Naive thymus-derived CD8-positive, alpha-beta T cell (primary cell): Measurements from ENCODE around the gene KIAA0232. TPM values are rescaled to one million over a fixed set of nuclear protein-coding genes. Genes with fewer than 3 reads are reported as not detected.

Experiments used
- ATAC-seq, 2 donors: fragments of 150-1000 bp; cut with Tn5 transposase in 1 of 2; sonication (Bioruptor Pico), chemical (Tn5 transposase) in 1 of 2; 1 replicate in 1 of 2; 2 replicates in 1 of 2; pipeline ENCODE4 v1.10.0; 2021; ENCODE audit warnings: mild to moderate bottlenecking in 2 of 2, moderate library complexity in 2 of 2
- POLR2A ChIA-PET: fragments of 350-600 bp; sonication (Branson Sonifier 250); formaldehyde crosslinking; loops from one replicate; lab custom pipeline; 2021; ENCODE audit warnings: antibody characterized with exemption; lab: Charles Lee
- DNase-seq, 10 donors: peaks; one replicate each; pipeline versions ENCODE4 v3.0.0 to v3.0.0-alpha.2; 2020 to 2022
- H3K27ac Mint-ChIP-seq, 10 donors: one replicate each; pipeline ENCODE4 v1.8.0; 2020 to 2022; ENCODE audit warnings: mild to moderate bottlenecking in 10 of 10, mixed read lengths in 10 of 10, moderate library complexity in 4 of 10, inconsistent platforms in 1 of 10
- H3K27me3 Mint-ChIP-seq, 5 donors: one replicate each; pipeline ENCODE4 v1.8.0; 2021 to 2022; ENCODE audit warnings: mixed read lengths in 5 of 5
- H3K36me3 Mint-ChIP-seq, 3 donors: one replicate each; pipeline ENCODE4 v1.8.0; 2020 to 2022; ENCODE audit warnings: mixed read lengths in 3 of 3, mild to moderate bottlenecking in 2 of 3, inconsistent platforms in 1 of 3
- H3K4me1 Mint-ChIP-seq, 4 donors: one replicate each; pipeline ENCODE4 v1.8.0; 2021 to 2022; ENCODE audit warnings: mixed read lengths in 4 of 4
- H3K4me3 Mint-ChIP-seq, 10 donors: one replicate each; pipeline ENCODE4 v1.8.0; 2020 to 2022; ENCODE audit warnings: mild to moderate bottlenecking in 10 of 10, mixed read lengths in 10 of 10, moderate library complexity in 6 of 10, inconsistent platforms in 1 of 10
- H3K9me3 Mint-ChIP-seq, 9 donors: one replicate each; pipeline ENCODE4 v1.8.0; 2020 to 2022; ENCODE audit warnings: mixed read lengths in 9 of 9, mild to moderate bottlenecking in 3 of 9, inconsistent platforms in 1 of 9, moderate library complexity in 1 of 9
- polyA plus RNA-seq, 3 donors: library from polyadenylated mRNA; unstranded; fragments of 300-500 nt; fragmentation: Illumina TruSeq; gene quantifications; one replicate each; pipeline ENCODE4 v1.2.3, GENCODE V29; 2021
- total RNA-seq, 8 experiments: library from RNA in 2 of 8; stranded (reverse) in 2 of 8; gene quantifications; one replicate each; pipeline ENCODE4 v1.2.3 and lab custom pipeline; 2021 to 2026

The KIAA0232 gene
- total and polyA plus RNA-seq, 5 experiments from 2014 or later = 11.9 to 31.0 (median 15.4) TPM

GRCh38 chr4:6891436-6892170, 109.1 kb downstream of the KIAA0232 start:
- H3K4me3 Mint-ChIP-seq = peak overlapping the region in 9 of 10 donors; percentile 33 to 82 (median 65)
- H3K9me3 Mint-ChIP-seq = no peaks in the 10 kb centered on the region
- H3K4me1 Mint-ChIP-seq = peaks cover 14 to 43% (median 28%) of the 10 kb centered on the region in 4 donors
- DNase-seq (no peak), ATAC-seq (peak; percentile 20 to 21)
- H3K27me3 Mint-ChIP-seq = no peaks in the 10 kb centered on the region
- no peaks in the 10 kb centered on the region for H3K36me3 Mint-ChIP-seq
- POLR2A ChIA-PET = interaction anchor here (0.6 to 4.7 kb wide), 5 partner anchors 17 to 176 kb away, joined by 3 to 22 read pairs (median 5); partner anchors contain the start of genes GRPEL1 and TBC1D14
- peak overlapping the region in 9 of 10 donors; percentile 5 to 82 (median 61) for H3K27ac Mint-ChIP-seq

- H3K4me3 Mint-ChIP-seq = peak overlapping the region; percentile 22 to 82 (median 66)
Measured at GRCh38 chr4:6892190-6892908, 109.8 kb downstream of the KIAA0232 start.

DNA sequence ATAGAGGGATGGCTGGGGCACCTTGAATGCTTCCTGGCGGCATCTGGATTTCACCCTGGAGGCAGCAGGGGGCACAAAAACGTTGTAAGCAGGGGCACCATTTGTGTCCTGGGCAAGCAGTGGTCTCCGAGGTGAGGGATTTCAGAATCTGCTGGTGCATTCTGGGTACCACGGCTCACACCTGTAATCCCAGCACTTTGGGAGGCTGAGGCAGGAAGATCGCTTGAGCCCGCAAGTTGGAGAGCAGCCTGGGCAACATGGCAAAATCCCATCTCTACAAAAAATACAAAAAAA, 110.3 kb downstream of the KIAA0232 start:
- no peaks in the 10 kb centered on the region for H3K9me3 Mint-ChIP-seq
- POLR2A ChIA-PET = interaction anchor here (0.7 to 4.7 kb wide), 7 partner anchors 13 to 150 kb away, joined by 3 to 22 read pairs (median 4); partner anchors contain the start of genes TADA2B and TBC1D14
- peaks cover 14 to 41% (median 30%) of the 10 kb centered on the region in 4 donors for H3K4me1 Mint-ChIP-seq
- no peaks in the 10 kb centered on the region for H3K36me3 Mint-ChIP-seq
- peak in 1 of 2 donors; percentile 7 for ATAC-seq
- peak overlapping the region in 6 of 10 donors; percentile 48 to 76 (median 60) for H3K4me3 Mint-ChIP-seq
- no peak for DNase-seq
- no peaks in the 10 kb centered on the region for H3K27me3 Mint-ChIP-seq
- peak overlapping the region in 8 of 10 donors; percentile 45 to 80 (median 69) for H3K27ac Mint-ChIP-seq

More at GRCh38 chr4:6892190-6892908, 109.8 kb downstream of the KIAA0232 start:
- POLR2A ChIA-PET = interaction anchor here (0.6 to 4.7 kb wide), 6 partner anchors 13 to 94 kb away, joined by 3 to 22 read pairs (median 4); partner anchors contain the start of gene TBC1D14
- peaks cover 14 to 41% (median 29%) of the 10 kb centered on the region in 4 donors for H3K4me1 Mint-ChIP-seq
- peak; percentile 76 to 77 for ATAC-seq
- no peaks in the 10 kb centered on the region for H3K27me3 Mint-ChIP-seq
- peak in 5 of 10 donors; percentile 28 to 36 (median 32) for DNase-seq
- no peaks in the 10 kb centered on the region for H3K36me3 Mint-ChIP-seq
- H3K27ac Mint-ChIP-seq = peak overlapping the region; percentile 24 to 88 (median 68)
- no peaks in the 10 kb centered on the region for H3K9me3 Mint-ChIP-seq

- Mint-ChIP-seq H3K36me3 (no peaks in the 10 kb centered on the region), H3K27ac (peak overlapping the region in 9 of 10 donors; percentile 2 to 86 (median 45)), H3K4me3 (peak overlapping the region in 1 of 10 donors; percentile 11), H3K4me1 (peaks cover 14 to 41% (median 30%) of the 10 kb centered on the region in 4 donors), H3K27me3 (no peaks in the 10 kb centered on the region), H3K9me3 (no peaks in the 10 kb centered on the region)
- DNase-seq = no peak
- POLR2A ChIA-PET = interaction anchor here (0.8 to 4.7 kb wide), 5 partner anchors 13 to 150 kb away, joined by 3 to 22 read pairs (median 4); partner anchors contain the start of genes TADA2B and TBC1D14
- no peak for ATAC-seq
Measured at GRCh38 chr4:6893449-6894085, 111.0 kb downstream of the KIAA0232 start.

DNA sequence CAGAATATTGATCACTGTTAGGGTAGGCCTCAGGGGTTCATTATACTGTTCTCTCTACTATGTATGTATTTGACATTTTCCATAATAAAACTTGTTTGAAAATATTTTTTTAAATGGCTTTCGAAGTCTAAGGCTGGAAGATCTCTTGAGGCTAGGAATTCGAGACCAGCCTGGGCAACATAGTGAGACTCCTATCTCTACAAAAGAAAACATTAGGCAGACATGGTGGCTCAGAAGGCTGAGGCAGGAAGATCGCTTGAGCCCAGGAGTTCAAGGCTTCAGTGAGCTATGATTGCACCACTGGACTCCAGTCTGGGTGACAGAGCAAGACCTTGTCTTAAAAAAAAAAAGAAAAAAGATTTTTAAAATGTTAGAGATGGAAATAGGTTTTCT, 111.6 kb downstream of the KIAA0232 start:
- POLR2A ChIA-PET = interaction anchor here (1.6 to 4.7 kb wide), 3 partner anchors 12 to 17 kb away, joined by 5 to 22 read pairs (median 10); partner anchors contain the start of gene TBC1D14
- peak overlapping the region in 8 of 10 donors; percentile 2 to 85 (median 33) for H3K27ac Mint-ChIP-seq
- no peaks in the 10 kb centered on the region for H3K36me3 Mint-ChIP-seq
- H3K27me3 Mint-ChIP-seq = no peaks in the 10 kb centered on the region
- ATAC-seq (no peak), DNase-seq (no peak)
- H3K4me3 Mint-ChIP-seq = no peak overlapping the region
- H3K9me3 Mint-ChIP-seq = no peaks in the 10 kb centered on the region
- H3K4me1 Mint-ChIP-seq = peaks cover 18 to 46% (median 35%) of the 10 kb centered on the region in 4 donors

DNA sequence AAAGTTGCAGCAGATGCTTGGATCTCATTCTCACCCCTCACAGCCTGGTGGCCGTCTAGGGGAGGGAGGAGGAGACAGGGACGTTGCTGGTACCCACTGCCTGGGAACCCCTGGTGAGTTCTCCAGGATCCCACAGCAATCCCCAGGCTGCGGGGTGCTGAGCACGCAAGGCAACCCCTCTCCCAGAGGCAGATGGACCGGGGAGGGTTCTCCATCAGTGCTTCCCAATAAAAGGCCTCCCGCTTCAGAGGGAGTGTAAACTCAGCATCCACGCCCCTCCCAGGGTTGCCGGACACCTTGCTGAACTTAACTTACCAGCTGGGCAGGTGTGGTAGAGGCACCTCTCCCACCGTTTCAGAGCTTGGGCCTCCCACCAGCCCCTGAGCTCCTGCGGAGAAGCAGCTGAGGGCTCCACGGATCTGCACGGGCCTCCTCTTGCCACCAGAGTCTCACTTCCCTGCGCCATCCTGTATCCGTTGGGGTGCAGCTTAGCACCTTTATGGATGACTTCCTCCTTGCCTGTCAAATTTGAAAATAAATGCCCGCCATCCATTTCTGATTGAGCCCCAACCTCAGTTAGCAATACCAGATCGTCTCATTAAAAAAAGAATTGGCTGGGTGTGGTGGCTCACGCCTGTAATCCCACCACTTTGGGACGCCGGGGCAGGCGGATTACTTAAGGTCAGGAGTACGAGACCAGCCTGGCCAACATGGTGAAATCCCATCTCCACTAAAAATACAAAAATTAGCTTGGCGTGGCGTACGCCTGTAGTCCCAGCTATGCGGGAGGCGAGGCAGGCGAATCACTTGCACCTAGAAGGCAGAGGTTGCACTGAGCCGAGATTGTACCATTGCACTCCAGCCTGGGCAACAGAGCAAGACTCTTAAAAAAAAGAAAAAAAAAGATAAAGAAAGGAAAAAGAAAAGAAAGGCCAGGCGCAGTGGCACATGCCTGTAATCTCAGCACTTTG, 112.3 kb downstream of the KIAA0232 start:
- H3K36me3 Mint-ChIP-seq = no peaks in the 10 kb centered on the region
- no peaks in the 10 kb centered on the region for H3K9me3 Mint-ChIP-seq
- POLR2A ChIA-PET = interaction anchor here (0.8 to 4.7 kb wide), 3 partner anchors 12 to 17 kb away, joined by 3 to 22 read pairs (median 10); partner anchors contain the start of gene TBC1D14
- no peak overlapping the region for H3K4me3 Mint-ChIP-seq
- H3K27ac Mint-ChIP-seq = peak overlapping the region in 9 of 10 donors; percentile 2 to 79 (median 45)
- no peaks in the 10 kb centered on the region for H3K27me3 Mint-ChIP-seq
- ATAC-seq = no peak
- peaks cover 21 to 53% (median 43%) of the 10 kb centered on the region in 4 donors for H3K4me1 Mint-ChIP-seq
- DNase-seq = no peak

- Mint-ChIP-seq H3K9me3 (no peaks in the 10 kb centered on the region), H3K27ac (peak overlapping the region in 3 of 10 donors; percentile 5 to 27 (median 7)), H3K27me3 (no peaks in the 10 kb centered on the region), H3K4me1 (peaks cover 27 to 55% (median 48%) of the 10 kb centered on the region in 4 donors), H3K36me3 (no peaks in the 10 kb centered on the region), H3K4me3 (no peak overlapping the region)
- POLR2A ChIA-PET = interaction anchor here (4.7 kb wide), 1 partner anchor 13 kb away, joined by 22 read pairs; the partner anchor contains the start of gene TBC1D14
- ATAC-seq (no peak), DNase-seq (no peak)
Measured at GRCh38 chr4:6896035-6896434, 113.5 kb downstream of the KIAA0232 start.

DNA sequence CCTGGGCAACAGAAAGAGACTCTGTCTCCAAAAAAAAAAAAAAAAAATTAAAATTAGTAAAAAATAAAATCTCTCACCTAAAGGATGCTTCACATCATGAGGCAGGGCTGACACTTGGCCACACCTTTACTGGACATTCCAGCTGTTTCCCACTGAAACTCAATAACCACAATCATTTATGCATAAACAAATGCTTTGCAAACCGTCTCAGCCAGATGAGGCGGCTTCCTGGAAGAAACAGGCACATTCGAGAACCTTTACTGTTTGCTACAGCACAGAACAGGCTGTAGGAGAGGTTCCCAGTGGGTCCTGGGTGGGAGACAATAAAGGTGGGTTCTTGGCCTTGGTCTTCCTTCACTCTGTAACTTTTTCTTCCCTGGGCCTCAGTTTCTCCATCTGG, 116.2 kb downstream of the KIAA0232 start:
- peaks cover 14 to 37% (median 26%) of the 10 kb centered on the region in 4 donors for H3K4me1 Mint-ChIP-seq
- H3K27me3 Mint-ChIP-seq = no peaks in the 10 kb centered on the region
- H3K9me3 Mint-ChIP-seq = no peaks in the 10 kb centered on the region
- peak overlapping the region in 9 of 10 donors; percentile 55 to 75 (median 69) for H3K4me3 Mint-ChIP-seq
- peak overlapping the region; percentile 86 to 97 (median 93) for H3K27ac Mint-ChIP-seq
- ATAC-seq (peak; percentile 33 to 35), DNase-seq (no peak)
- POLR2A ChIA-PET = interaction anchor here (0.6 to 3.2 kb wide), 9 partner anchors 11 to 225 kb away, joined by 3 to 41 read pairs (median 6); partner anchors contain the start of gene TBC1D14
- H3K36me3 Mint-ChIP-seq = no peaks in the 10 kb centered on the region

GRCh38 chr4:6900181-6900812, 117.8 kb downstream of the KIAA0232 start:
- Mint-ChIP-seq H3K36me3 (no peaks in the 10 kb centered on the region), H3K27me3 (no peaks in the 10 kb centered on the region), H3K4me1 (peaks cover 13 to 43% (median 25%) of the 10 kb centered on the region in 4 donors), H3K9me3 (no peaks in the 10 kb centered on the region), H3K4me3 (peak overlapping the region in 5 of 10 donors; percentile 10 to 58 (median 36)), H3K27ac (peak overlapping the region; percentile 82 to 97 (median 93))
- POLR2A ChIA-PET = interaction anchor here (0.5 to 3.2 kb wide), 6 partner anchors 9 to 274 kb away, joined by 3 to 41 read pairs (median 8); partner anchors contain the start of gene TBC1D14
- ATAC-seq (no peak), DNase-seq (no peak)

GRCh38 chr4:6900956-6901355, 118.4 kb downstream of the KIAA0232 start:
- Mint-ChIP-seq H3K36me3 (no peaks in the 10 kb centered on the region), H3K4me1 (peaks cover 13 to 41% (median 25%) of the 10 kb centered on the region in 4 donors), H3K27ac (peak overlapping the region in 5 of 10 donors; percentile 70 to 97 (median 82)), H3K9me3 (no peaks in the 10 kb centered on the region), H3K27me3 (no peaks in the 10 kb centered on the region), H3K4me3 (peak overlapping the region in 2 of 10 donors; percentile 36)
- POLR2A ChIA-PET = interaction anchor here (0.5 to 3.2 kb wide), 2 partner anchors 8 to 170 kb away, joined by 4 to 41 read pairs; partner anchors contain the start of gene TBC1D14
- ATAC-seq = no peak
- DNase-seq = no peak
